GM13976 (cell line): Measurements from ENCODE around the gene CD96.

ENCODE experiments used
- DNase-seq: peaks from one replicate; pipeline ENCODE4 v3.0.0; 2012; ENCODE audit warnings: low spot score
- in situ Hi-C: fragments of 300-500 bp; cut with MboI; formaldehyde crosslinking; loops from one replicate; pipeline ENCODE4 v1.12.0; 2022; ENCODE audit warnings: low sequenced_read_pairs, mixed read lengths, inconsistent platforms; ENCODE audit not compliant: unreplicated experiment
- TF ChIP-seq, protein P1 (sequence below): IDR thresholded peaks from 2 replicates; pipeline ENCODE4 v1.5.1; 2012; ENCODE audit warnings: borderline replicate concordance, mild to moderate bottlenecking; ENCODE audit not compliant: insufficient read depth; ENCODE audit errors: extremely low read depth, missing control alignments, control extremely low read depth

The CD96 gene

DNA sequence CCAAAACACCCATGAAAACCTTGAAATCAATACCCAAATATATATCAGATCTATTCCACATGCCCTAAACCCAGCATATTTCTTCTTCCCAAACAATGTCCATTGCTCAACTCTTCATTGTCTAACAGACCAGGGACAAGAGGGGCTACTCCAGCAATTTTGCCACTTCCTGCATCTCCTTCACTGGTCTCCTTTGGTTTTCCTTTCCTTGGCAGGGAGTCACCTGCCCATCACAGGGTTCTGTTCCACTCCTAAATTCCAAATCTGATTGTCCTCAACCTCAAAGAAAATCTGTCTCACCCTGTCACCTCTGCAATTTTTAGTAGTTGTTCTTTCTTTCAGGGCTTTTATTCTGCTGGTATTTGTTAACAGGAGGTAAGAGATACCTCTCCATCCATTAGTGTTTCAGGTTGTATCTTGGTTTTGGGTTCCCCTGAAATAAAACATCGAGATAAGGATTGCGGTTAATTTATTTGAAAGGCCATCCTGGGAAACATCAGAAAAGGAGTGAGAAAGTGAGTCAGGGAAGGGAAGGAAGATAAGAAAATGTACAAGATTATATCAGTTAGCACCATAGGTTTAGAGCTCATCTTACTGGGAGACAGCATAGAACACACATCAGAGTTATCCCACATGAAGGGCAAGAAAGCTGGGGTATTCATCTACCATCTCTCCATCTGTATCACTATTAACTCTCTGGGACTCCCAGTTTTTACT, 39.6 kb downstream of the CD96 start:
- TF ChIP-seq, protein P1, sequence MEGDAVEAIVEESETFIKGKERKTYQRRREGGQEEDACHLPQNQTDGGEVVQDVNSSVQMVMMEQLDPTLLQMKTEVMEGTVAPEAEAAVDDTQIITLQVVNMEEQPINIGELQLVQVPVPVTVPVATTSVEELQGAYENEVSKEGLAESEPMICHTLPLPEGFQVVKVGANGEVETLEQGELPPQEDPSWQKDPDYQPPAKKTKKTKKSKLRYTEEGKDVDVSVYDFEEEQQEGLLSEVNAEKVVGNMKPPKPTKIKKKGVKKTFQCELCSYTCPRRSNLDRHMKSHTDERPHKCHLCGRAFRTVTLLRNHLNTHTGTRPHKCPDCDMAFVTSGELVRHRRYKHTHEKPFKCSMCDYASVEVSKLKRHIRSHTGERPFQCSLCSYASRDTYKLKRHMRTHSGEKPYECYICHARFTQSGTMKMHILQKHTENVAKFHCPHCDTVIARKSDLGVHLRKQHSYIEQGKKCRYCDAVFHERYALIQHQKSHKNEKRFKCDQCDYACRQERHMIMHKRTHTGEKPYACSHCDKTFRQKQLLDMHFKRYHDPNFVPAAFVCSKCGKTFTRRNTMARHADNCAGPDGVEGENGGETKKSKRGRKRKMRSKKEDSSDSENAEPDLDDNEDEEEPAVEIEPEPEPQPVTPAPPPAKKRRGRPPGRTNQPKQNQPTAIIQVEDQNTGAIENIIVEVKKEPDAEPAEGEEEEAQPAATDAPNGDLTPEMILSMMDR, result no peak
- in situ Hi-C loops, result no loop called here
- DNase-seq, result no peak

DNA sequence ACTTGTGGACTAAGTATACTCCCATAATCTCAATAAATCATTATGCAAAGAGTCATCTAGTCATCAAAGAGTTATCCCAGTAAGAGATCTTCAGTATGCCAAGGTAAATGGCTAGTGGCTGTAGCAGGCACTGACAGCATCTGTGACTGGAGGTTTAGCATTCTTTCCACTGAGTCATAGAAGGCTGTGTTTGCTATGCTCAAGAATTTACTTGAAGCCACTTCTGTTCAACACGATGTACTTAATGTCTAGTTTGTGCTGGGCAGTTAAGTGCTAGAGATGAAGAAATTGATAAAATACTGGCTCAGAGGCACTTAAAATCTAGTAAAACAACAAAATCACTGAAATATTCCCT, 40.1 kb downstream of the CD96 start:
- in situ Hi-C loops, result no loop called here
- DNase-seq, result no peak
- TF ChIP-seq, protein P1, result no peak

- DNase-seq, result no peak
- in situ Hi-C loops, result no loop called here
- TF ChIP-seq, protein P1, result no peak
These were observed 42.7 kb downstream of the CD96 start for GRCh38 chr3:111584744-111585143.

DNA sequence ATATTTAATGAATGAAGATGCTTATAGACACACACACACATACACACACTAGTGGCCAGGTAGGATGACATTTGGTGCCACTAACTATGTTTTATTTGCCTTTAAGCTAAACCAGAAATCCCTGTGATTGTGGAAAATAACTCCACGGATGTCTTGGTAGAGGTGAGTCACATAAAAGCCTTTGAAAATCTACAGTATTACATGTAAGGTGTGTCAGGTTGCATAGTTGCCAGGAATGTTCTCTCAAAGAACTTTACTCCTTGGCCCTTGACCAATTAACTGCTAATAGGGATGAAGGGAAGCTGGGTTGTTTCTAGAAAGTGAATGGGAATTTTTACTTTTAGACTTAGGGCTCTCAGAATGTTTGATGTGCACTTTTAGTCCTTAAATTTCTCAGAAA, 43.2 kb downstream of the CD96 start:
- TF ChIP-seq, protein P1, result no peak
- in situ Hi-C loops, result no loop called here
- DNase-seq, result no peak

DNA sequence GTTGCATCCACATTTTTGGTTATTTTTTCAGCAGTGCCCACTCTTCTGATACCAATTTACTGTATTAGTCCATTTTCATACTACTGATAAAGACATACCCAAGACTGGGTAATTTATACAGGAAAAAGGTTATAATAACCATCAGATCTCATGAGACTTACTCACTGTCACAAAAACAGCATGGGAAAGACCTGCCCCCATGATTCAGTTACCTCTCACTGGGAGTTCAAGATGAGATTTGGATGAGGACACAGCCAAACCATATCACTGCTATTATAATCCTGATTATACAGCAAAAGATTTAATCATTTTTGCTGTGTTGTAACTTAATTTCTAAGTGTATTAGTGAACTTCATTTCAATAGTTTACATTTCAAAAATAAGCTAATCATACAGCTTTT, 46.5 kb downstream of the CD96 start:
- in situ Hi-C loops, result no loop called here
- no peak for DNase-seq
- TF ChIP-seq, protein P1, result no peak

- TF ChIP-seq, protein P1, result no peak
- in situ Hi-C loops, result no loop called here
- no peak for DNase-seq
These were observed 47.5 kb downstream of the CD96 start for GRCh38 chr3:111589303-111590142.
